Fibroblast of skin of left biceps (primary cell): ENCODE data around the gene CCL19.
"Not testable (repeated sequence)": the region's sequence is repeated elsewhere in the genome, so short reads cannot be mapped to it uniquely, and the experiment has no call there.

Experiments
- DNase-seq, 2 experiments: peaks; one replicate each; pipeline ENCODE4 v3.0.0-alpha.2; 2013; ENCODE audit warnings: low read depth in 2 of 2

The CCL19 gene

GRCh38 chr9:34690983-34691935 is at the start of gene CCL19:
TSS of gene CCL19 (minus strand) at chr9:34691276. CDS start at chr9:34691139, 137 bp downstream.
- no peak for DNase-seq

- DNase-seq, result not testable (repeated sequence)
These were observed 49.1 kb upstream of the CCL19 start for GRCh38 chr9:34740176-34740575.

- DNase-seq, result no peak
These were observed 46.7 kb upstream of the CCL19 start for GRCh38 chr9:34737677-34738260.

- DNase-seq, result no peak
These were observed 43.6 kb upstream of the CCL19 start for GRCh38 chr9:34734720-34735119.

GRCh38 chr9:34732886-34733285 is 41.8 kb upstream of the CCL19 start:
- DNase-seq, result no peak

- no peak for DNase-seq
These were observed 41.4 kb upstream of the CCL19 start for GRCh38 chr9:34732478-34732877.

- DNase-seq, result no peak
These were observed 32.1 kb upstream of the CCL19 start for GRCh38 chr9:34723141-34723540.

GRCh38 chr9:34719769-34720025 is 28.6 kb upstream of the CCL19 start:
- DNase-seq, result not testable (repeated sequence)

- no peak for DNase-seq
These were observed 28.1 kb upstream of the CCL19 start for GRCh38 chr9:34719021-34719768.

- DNase-seq, result no peak
These were observed 27.0 kb upstream of the CCL19 start for GRCh38 chr9:34717996-34718614.

GRCh38 chr9:34716711-34717110 is 25.6 kb upstream of the CCL19 start:
- no peak for DNase-seq

- no peak for DNase-seq
These were observed 24.7 kb upstream of the CCL19 start for GRCh38 chr9:34715639-34716215.

GRCh38 chr9:34714007-34714406 is 22.9 kb upstream of the CCL19 start:
- no peak for DNase-seq

- no peak for DNase-seq
These were observed 21.1 kb upstream of the CCL19 start for GRCh38 chr9:34712140-34712539.

GRCh38 chr9:34710023-34710422 is 18.9 kb upstream of the CCL19 start, which contains the start of gene CCL21:
TSS of gene CCL21 (minus strand) at chr9:34710136. CDS start at chr9:34710066, 70 bp downstream.
- no peak for DNase-seq

- DNase-seq, result no peak
These were observed 18.3 kb upstream of the CCL19 start for GRCh38 chr9:34709196-34709978.

- DNase-seq, result no peak
These were observed 16.1 kb upstream of the CCL19 start for GRCh38 chr9:34707130-34707529.

GRCh38 chr9:34701769-34702736 is 11.0 kb upstream of the CCL19 start:
- DNase-seq, result peak; percentile 35 to 38

GRCh38 chr9:34701023-34701768 is 10.1 kb upstream of the CCL19 start:
- peak in 1 of 2 experiments; percentile 5 for DNase-seq
